GM21723 (cell line): Measurements from ENCODE around the gene GRN.
"Not testable (repeated sequence)": the region's sequence is repeated elsewhere in the genome, so short reads cannot be mapped to it uniquely, and the experiment has no call there.

Experiments
- ATAC-seq: cut with Tn5 transposase; IDR thresholded peaks from one replicate; pipeline ENCODE4 v1.9.1; 2021; ENCODE audit warnings: mild to moderate bottlenecking, moderate library complexity; ENCODE audit not compliant: unreplicated experiment

The GRN gene

DNA sequence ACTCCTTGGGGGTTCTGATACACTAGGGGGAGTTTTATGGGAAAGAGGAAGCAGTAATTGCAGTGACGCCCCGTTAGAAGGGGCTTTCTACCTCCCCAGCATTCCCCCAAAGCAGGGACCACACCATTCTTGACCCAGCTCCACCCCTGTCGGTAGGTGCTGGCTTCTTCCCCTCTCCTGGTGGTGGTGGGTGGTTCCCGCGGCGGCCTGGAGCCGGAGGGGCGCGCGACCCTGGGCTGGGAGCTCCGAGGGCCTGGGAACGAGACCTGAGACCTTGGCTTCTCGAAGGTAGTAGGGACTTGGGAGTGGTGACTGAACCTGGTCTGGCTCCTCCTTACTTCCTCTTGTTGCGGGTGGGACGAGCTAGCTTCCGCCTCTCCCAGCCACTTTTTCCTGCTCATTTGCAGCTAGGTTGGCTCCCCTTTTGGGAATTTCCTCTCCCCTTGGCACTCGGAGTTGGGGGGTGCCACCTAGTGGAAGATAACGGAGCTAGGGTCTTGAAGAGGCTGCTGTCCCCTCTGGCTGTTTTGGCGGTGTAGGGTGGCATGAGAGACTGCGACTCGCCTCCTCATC, 438 bp downstream of the GRN start:
- no peak for ATAC-seq

DNA sequence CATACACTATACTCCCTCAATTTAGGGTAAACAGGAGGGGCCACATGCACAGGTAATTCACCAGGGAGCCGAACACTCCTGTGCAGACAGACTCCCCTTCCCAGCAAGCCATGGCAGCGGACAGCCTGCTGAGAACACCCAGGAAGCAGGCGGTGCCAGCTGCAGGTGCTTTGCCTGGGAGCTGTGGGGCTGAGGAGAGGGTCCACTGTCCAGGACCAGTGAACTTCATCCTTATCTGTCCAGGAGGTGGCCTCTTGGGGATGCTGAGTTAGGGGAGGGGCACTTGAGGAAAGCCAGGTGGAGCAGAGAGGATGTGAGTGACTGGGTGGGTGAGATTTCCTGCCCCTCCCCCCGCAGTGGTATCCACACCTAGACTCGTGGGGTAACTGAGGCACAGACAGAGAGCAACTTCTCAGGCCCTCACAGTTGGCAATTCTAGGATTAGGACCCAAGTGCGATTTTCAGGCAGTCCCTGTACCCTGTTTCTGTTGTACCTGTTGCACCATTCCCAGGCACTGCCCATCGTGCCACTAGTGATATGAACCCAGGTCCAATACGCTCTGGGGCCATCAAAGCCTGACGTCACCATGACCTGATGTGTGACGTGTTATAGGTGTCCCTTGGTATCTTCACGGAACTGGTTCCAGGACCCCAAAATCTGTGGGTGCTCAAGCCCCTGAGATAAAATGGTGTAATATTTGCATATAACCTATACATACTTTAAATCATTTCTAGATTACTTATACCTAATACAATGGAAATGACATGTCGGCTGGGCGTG, 1.2 kb downstream of the GRN start:
- ATAC-seq, result no peak

DNA sequence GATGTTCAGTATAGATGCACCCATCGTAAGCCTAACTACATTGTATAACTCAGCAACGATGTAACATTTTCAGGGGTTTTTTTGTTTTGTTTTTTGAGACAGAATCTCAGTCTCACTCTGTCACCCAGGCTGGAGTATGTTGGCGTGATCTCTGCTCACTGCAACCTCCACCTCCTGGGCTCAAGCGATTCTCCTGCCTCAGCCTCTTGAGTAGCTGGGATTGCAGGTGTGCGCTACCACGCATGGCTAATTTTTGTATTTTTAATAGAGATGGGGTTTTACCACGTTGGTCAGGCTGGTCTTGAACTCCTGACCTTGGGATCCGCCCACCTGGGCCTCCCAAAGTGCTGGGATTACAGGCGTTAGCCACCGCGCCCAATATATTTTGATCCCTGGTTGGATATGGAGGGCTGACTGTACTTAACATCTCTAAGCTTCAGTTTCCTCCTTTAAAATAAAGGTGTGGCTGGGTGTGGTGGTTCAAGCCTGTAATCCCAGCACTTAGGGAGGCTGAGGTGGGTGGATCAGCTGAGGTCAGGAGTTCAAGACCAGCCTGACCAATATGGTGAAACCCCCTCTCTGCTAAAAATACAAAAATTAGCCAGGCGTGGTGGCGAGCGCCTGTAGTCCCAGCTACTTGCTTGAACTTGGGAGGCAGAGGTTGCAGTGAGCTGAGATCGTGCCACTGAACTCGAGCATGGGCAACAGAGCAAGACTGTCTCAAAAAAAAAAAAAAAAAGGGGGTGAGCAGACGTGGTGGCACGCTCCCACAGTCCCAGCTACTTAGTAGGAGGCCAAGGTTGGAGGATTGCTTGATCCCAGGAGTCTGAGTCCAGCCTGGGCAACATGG, 2.3 kb downstream of the GRN start:
- ATAC-seq, result not testable (repeated sequence)

DNA sequence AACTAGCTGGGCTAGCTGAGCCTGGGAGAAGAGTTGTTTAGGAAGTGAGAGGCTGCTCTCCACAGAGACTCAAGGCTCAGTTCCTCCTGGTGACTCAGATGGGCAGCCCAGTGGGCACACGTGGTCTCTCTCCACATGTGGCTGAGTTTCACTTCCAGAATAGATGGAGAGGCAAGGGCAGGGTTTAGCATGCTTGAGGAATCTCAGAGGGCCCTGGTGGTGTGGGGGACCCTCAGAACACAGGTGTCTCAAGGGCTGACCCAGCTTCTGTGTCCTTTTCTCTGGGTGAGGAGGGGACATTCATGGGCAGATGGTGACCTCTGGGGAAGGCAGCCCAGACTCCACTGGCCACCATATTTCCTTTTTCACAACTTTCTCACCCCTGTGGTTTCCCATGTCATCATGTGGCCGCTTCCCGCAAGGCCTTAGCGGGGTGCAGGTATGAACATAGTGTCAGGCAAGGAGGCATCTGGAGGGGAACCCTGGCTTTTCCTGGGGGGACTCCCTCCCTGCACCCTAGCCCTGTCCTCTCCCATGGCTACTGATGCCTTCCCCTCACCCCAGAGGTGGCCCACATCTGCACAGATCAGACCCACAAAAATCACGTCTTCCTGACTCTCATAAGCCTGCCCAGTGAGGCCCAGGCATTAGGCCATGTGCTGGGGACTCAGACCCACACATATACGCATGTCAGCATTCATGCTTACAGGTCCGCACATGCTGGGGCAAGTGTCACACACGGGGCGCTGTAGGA, 3.3 kb downstream of the GRN start:
- ATAC-seq, result peak; percentile 45

DNA sequence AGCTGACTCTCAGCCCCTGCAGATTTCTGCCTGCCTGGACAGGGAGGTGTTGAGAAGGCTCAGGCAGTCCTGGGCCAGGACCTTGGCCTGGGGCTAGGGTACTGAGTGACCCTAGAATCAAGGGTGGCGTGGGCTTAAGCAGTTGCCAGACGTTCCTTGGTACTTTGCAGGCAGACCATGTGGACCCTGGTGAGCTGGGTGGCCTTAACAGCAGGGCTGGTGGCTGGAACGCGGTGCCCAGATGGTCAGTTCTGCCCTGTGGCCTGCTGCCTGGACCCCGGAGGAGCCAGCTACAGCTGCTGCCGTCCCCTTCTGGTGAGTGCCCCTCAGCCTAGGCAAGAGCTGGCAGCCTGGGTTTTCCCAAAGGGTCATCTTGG, 3.9 kb downstream of the GRN start:
- no peak for ATAC-seq

DNA sequence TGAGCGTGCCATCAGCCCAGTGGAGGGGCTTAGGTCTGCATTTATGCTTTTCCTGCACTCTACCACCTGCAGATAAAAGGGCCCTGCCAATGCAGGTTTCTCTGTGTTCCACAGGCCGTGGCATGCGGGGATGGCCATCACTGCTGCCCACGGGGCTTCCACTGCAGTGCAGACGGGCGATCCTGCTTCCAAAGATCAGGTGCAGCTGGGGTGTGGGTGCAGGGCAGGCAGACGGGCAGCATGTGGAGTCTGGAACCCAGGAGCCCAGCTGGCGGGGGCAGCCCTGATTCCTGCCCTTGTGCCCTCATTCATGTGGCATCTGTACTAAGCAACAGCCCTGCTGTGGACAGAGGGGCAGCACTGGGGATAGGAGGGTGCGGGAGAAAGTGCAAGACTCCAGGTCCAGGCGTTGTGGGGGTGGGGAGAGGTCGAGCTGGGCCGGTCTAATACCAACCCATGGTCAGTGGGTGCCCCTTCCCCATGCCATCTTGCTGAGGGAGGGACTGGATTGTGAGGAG, 4.5 kb downstream of the GRN start:
- no peak for ATAC-seq

DNA sequence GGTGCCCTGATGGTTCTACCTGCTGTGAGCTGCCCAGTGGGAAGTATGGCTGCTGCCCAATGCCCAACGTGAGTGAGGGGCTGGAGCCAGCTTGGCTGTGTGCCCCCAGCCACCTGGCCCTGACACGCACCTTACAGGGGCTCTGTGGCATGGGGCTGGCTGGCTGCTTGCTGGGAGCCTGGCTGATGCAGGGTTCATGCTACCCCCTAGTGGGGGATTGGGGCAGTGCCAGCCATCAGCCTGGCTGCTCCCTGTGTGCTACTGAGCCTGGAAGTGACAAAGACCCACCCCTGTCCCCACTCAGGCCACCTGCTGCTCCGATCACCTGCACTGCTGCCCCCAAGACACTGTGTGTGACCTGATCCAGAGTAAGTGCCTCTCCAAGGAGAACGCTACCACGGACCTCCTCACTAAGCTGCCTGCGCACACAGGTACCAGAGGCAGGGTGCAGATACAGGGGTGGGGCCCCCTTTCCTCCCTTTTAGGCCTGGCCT, 5.7 kb downstream of the GRN start:
- no peak for ATAC-seq

DNA sequence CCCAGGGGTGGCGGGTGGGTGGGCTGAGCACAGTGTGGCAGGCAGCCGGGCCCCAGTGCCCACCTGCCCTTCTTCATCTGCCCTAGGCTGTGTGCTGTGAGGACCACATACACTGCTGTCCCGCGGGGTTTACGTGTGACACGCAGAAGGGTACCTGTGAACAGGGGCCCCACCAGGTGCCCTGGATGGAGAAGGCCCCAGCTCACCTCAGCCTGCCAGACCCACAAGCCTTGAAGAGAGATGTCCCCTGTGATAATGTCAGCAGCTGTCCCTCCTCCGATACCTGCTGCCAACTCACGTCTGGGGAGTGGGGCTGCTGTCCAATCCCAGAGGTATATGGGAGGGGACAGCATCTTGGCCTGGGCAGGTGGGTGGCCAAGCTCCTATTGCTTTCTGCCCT, 6.4 kb downstream of the GRN start:
- ATAC-seq, result no peak

DNA sequence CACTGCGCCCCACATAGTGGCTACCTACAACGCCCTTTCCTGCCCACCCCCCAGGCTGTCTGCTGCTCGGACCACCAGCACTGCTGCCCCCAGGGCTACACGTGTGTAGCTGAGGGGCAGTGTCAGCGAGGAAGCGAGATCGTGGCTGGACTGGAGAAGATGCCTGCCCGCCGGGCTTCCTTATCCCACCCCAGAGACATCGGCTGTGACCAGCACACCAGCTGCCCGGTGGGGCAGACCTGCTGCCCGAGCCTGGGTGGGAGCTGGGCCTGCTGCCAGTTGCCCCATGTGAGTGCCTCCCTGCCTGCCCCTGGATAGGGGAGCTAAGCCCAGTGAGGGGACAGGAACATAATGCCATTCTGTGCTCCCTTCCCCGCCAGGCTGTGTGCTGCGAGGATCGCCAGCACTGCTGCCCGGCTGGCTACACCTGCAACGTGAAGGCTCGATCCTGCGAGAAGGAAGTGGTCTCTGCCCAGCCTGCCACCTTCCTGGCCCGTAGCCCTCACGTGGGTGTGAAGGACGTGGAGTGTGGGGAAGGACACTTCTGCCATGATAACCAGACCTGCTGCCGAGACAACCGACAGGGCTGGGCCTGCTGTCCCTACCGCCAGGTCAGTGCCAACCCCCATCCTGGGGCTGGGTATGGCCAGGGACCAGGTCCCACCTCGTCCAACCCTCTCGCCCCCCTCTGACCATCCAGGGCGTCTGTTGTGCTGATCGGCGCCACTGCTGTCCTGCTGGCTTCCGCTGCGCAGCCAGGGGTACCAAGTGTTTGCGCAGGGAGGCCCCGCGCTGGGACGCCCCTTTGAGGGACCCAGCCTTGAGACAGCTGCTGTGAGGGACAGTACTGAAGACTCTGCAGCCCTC, 7.1 kb downstream of the GRN start:
- no peak for ATAC-seq

DNA sequence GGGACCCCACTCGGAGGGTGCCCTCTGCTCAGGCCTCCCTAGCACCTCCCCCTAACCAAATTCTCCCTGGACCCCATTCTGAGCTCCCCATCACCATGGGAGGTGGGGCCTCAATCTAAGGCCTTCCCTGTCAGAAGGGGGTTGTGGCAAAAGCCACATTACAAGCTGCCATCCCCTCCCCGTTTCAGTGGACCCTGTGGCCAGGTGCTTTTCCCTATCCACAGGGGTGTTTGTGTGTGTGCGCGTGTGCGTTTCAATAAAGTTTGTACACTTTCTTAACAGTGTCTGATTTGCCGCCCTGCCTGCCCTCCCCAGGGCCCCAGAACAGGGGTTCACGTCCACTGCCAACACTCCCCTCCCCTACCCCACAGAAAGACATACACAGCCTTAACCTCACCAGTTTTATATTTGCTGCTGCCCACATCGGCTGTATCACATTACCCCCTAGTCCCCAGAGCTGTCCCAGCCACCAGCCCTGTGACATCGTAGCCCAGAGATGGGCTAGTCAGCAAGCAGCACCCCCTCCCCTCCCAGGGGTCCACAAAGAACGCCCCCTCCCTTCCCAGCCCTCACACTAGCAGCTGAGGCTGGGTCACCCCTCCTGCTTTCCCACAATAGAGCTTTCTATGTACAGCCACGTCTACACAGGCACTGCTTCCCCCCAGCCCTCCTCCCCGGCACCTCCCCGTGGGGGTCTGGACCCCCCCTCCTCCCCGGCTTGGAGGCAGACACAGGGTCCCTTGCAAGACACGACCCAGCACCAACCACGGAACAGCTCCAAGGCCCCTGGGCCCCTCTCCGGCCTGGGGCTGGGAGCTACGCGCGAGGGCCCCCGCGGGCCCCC, 7.9 kb downstream of the GRN start:
- ATAC-seq, result no peak

DNA sequence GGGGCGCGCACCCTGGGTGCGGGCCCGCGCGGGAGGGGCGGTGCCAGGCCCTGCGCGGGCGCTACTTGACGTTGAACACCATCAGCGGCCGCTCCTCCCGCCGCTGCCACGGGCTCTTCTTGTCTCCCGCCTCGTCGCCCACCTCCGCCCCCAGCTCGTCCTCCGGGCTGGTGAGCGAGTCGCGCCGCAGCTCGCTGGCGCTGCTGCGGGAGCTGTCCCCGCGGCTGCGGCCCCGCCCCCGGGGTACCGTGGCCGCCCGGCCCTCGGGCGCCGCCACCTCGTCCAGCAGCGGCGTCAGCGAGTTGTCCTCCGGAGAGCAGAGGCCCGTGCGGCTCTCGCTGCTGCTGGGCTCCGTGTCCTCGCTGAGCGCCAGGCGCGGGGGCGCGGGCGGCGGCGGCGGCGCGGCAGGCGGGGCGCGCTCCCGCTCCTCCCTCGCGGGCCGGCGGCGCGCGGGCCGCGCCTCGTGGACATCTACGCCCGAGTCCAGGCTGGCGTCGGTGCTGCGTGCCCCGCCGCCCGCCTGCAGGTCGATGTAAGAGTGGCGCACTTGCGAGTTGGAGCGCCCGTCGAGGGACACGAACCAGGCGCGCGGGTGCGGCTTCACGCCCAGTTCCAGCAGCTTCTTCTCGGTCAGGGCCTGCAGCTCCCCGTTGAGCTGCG, 8.7 kb downstream of the GRN start:
- ATAC-seq, result no peak

DNA sequence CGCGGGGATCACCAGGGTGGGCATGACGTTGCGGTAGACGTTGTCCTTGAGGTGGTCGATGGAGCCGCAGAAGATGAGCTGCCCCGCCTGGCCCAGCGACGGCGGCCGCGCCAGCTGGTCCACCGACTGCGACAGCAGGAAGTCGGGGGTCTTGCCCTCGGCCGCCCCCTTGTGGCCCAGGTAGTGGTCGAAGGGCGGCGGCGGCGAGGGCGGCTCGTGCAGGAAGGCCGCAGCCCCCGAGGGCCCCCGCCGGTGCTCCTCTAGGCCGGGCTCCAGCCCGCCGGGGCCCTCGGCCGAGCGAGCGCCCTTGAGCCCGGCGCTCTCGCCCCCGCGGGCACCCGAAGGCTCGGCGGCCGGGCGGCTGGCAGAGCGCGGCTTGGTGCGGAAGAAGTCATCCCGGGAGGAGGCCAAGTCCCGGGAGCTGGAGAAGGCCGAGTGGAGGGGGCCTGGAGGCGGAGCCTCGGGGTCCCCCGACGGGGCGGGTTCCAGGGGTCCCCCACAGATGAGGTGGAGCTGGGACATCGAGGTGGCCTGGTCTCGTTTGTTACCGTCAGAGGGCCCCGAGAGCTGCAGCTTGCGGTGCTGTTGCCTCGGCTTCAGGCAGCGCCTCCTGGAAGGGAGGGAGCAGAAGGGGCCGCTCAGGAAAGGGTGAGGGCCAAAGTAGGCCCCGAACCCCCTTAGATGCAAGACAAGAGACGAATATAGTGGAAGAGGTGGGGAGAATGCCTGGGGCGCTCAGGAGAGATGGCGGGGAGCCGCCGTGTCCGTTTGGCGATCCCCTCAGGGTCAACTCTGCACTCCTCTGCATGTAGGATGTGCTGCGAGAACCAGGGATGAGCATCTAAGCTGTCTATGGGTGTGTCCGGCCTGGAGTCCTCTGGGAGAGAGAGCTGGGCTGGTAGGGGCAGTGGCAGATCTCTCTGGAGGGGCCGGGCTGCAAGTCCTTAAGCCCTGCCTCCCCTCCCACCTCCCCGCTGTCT, 9.8 kb downstream of the GRN start:
- ATAC-seq, result no peak

DNA sequence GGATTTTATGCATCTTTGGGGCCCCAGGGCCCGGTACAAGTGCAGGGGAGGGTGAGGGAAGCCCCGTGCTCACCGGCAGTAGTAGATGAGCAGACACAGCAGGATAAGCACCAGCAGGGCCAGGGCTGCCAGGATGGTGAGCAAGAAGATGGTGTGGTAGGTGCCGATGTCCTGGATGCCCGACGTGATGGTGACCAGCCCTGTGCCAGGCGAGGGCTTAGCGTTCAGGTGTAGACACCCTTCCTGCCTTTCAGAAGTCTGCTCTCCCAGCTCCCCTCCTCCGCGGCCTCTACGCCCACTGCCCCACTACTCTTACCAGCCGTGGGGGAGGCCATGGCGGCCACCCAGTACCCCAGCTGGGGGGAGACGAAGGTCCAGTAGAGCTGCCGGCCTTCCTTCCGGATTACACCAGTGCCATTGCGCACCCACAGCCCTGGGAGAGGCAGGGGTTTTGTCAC, 10.6 kb downstream of the GRN start:
- no peak for ATAC-seq

DNA sequence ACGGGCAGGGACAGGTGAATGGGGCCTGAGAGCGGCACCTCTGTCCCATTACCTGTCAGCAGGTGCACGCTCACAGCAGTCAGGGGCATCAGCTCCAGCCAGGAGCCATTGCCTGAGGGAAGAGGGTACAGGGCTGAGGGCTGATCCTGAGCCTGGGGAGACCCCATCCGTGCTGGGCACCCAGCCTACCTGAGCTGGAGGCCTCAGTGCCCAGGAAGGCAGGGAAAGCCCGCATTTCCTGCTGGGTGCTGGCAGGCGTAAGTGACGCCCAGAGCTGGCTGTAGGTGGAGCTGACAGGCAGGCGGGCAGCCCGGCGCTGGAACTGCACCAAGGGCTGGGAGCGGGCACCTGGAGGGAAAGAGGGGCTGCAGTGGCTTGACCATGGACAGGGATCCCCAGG, 11.1 kb downstream of the GRN start:
- no peak for ATAC-seq

DNA sequence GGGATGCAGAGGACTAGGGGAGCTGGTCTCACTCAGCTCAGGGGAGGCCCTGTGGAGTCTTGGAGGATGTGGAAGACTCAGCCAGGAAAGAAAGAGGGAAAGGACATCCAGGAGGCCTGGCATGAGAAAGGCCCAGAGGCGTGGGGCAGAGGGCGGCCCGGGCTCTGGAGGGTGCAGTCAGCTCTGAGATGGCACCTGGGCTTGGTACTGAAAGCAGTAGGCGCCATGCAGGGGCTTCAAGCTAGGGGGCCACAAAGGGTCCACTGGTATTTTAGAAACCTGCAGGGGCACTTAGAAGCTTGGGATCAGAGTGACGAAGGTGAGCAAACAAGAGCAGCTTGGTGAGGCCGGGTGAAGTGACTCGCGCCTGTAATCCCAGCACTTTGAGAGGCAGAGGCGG, 13.0 kb downstream of the GRN start:
- ATAC-seq, result no peak

DNA sequence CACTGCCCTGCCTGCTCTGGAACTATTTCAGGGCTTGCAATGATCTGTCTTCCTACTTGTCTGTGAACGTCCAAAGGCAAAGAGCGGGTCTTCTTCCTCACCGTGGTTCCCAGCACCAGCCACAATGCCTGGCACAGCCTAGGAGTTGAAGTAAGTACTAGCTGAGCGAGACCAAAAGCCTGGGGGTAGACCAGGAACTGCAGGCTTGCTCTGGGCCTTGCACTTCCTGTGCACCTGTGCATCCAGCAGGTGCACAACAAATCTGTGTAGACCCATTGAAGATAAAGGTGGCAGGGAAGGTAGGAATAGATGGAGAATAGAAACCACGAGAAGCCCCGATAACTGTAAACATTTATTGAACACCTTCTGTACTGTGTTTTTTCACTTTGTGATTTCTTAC, 13.9 kb downstream of the GRN start:
- no peak for ATAC-seq

DNA sequence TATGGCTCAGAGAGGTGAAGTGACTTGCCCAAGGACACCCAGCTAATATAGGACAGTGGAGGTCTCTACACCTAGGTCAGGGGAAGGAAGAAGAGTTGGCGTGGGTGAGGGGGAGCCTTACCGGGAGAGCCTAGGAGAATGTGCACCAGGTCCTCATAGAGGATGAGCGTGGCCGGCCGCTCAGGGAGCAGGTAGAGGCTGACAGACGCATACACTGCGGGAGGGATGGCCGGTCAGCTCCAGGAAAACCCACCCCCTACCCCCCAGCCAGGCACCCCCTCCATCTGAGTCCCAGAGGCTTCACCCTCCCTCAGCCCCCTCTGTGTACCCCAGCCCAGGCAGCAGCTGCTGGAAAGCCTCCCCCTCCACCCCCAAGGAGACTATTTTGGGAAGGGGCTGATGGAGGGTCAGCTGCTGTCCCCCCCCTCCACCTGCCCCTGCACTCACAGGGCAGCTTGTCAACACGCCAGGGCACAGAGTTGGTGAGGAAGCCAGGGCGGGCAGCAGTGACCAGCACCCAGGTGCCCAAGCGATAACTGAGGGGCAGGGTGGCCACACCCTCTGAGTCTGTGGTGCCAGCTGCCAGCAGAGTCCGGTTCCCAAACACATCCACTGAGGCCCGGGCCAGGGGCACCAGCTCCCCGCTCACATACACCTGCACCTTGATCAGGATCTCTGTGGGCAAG, 14.5 kb downstream of the GRN start:
- ATAC-seq, result no peak
